Mammary epithelial cell (primary cell): ENCODE measurements around the gene TFAP2A.

Experiments used
- CTCF ChIP-seq, 2 donors: IDR thresholded peaks in 1 of 2; conservative IDR thresholded peaks in 1 of 2; 2 replicates each; pipeline ENCODE4 v1.5.1; 2011 to 2012; ENCODE audit warnings: inconsistent platforms in 2 of 2, low read length in 2 of 2, mild to moderate bottlenecking in 2 of 2, control low read depth in 1 of 2, low read depth in 1 of 2; ENCODE audit not compliant: insufficient read depth in 1 of 2; ENCODE audit errors: extremely low read depth in 1 of 2
- EZH2 ChIP-seq: IDR thresholded peaks from 2 replicates; pipeline ENCODE4 v1.6.1; 2012; ENCODE audit warnings: low read length, inconsistent platforms, borderline replicate concordance

GRCh38 chr6:10415617-10416480 is 975 bp upstream of the TFAP2A start:
- TF ChIP-seq CTCF (conservative IDR thresholded peaks at IDR 0.05 in 1 of 2, IDR thresholded peaks at IDR 0.05 in 1 of 2; ENCODE audit: extremely low read depth in 1 of 2, insufficient read depth in 1 of 2, low read depth in 1 of 2, low read length in 2 of 2) (no peak), EZH2 (no peak)
